ENCODE data around the gene HDAC11.

The HDAC11 gene

GRCh38 chr3:13526626-13526949 is 46.5 kb downstream of the HDAC11 start:
- DNase-seq, result no peak

DNA sequence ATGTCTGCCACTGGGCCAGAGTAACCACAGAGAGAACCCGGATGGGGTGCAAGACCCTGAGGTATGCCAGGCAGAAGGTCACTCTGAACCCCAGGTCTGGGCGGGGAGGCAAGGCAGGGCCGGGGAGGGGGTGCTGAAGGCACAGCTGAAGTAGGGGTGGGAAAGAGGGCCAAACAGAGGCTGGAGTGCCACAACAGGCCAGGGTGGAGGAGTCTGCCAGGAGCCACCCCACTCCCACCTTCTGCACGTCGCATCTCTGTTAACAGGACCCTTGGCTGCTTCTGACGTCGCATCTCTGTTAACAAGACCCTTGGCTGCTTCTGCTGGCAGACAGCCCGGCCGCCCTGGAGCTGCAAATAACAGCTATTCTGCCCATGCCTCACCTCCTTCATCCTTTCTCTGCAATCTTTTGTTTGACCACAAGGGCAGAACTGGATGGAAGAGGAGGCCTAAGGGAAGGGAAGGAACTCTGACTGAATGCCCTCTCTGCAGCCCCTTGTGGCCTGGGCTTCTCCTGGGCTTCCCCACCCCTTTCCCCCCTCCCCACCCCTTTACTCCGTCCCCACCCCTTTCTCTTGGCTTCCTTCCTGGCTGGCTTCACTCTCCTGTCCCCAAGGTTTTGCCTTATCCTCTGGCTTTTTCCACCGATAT is 48.2 kb downstream of the HDAC11 start:
- DNase-seq, result no peak

- no peak for DNase-seq
Measured at GRCh38 chr3:13529196-13530112, 49.3 kb downstream of the HDAC11 start.

DNA sequence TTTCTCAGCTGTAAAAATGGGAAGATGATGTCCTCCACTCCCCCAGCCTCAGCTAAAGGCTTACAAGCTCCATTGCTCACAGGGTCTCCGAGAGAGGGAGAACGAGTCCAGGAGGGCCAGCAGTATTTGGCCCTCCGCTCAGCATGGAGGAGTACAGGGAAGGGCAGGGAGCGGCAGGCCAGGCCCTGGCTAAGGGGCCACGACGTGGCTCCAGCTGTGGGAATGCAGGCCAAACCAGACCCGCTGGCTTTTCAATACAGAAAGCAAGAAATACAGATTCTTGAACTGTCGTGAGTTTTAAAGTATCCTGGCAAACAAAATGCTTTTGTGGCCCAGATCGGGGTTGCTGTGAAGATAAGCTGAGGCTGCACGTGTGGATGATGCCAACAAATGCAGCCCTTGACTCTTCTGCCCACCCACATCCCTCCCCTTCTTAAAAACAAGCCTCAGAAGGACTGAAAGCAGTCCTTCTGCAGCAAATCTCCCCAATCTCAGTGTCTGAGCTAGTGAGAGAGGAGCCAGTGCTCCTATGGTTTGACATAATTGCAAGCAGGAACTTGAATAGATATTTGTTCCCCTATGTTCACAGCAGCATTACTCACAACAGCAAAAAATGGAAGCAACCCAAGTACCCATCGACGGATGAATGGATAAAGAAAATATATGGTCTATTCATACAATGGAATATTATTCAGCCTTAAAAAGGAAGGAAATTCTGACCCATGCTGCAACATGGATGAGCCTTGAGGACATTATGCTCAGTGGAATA is 50.3 kb downstream of the HDAC11 start:
- DNase-seq, result no peak

DNA sequence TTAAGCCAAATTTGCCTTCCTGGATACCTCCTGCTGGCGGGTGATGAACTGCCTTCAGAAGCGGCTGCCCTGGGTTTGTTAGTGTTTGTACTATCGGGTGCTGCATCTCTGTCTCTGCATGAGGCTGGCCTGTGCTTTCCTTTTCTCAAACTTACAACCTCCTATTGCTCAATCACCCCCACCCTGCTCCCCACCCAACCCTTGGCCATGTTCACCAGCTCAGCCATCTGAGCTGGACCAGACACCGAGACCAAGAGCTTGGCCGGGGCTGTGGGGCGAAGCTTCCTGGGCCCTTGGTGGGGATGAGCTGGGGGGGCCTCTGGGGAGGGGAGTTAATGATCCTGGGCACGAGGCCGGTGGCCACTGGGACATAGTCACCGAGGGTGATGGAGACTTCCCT is 52.0 kb downstream of the HDAC11 start:
- no peak for DNase-seq

GRCh38 chr3:13532631-13533030 is 52.5 kb downstream of the HDAC11 start:
- DNase-seq, result no peak

- DNase-seq, result no peak
Measured at GRCh38 chr3:13533885-13534301, 53.8 kb downstream of the HDAC11 start.

DNA sequence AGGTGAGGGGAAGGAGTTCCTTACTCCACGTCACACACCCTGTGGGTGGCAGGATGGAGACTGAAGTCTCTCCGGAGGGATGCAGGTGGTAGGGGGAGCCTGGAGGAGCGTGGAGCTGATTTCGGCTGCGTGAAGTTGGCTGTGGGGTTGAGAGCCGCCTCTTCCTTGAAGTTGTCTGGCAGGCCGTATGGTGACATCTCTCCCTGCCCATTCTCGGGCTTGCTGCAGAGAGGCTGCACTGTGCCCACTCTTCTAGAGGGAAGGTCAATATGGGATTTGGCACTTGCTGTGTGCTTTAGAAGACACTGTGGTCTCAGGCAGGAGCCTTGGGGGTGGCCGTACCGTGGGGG is 55.4 kb downstream of the HDAC11 start:
- DNase-seq, result no peak

DNA sequence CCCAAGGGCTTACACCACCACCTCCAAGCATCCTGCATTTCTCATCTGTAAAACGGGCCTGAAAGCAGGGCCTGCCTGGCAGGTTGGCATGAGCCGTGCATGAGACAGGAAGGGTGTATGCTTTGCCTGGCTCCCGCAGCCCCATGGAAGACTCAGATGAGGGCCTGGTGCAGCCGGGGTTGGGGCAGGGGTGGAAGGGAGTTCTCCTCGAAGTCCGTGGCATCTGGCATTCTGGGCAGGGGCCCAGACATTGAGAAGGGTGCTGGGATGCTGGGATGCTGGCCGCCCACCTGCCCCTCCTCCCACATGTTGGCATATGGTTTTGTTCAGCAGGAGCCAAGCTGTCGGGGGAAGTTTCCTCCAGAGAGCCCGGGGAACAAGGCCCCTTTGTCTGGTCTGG is 55.8 kb downstream of the HDAC11 start:
- DNase-seq, result no peak

GRCh38 chr3:13536432-13536831 is 56.3 kb downstream of the HDAC11 start:
- DNase-seq, result no peak

- no peak for DNase-seq
Measured at GRCh38 chr3:13536832-13537231, 56.7 kb downstream of the HDAC11 start.

GRCh38 chr3:13537244-13537908 is 57.3 kb downstream of the HDAC11 start:
- DNase-seq, result no peak

- DNase-seq, result no peak
Measured at GRCh38 chr3:13537909-13538296, 57.8 kb downstream of the HDAC11 start.

DNA sequence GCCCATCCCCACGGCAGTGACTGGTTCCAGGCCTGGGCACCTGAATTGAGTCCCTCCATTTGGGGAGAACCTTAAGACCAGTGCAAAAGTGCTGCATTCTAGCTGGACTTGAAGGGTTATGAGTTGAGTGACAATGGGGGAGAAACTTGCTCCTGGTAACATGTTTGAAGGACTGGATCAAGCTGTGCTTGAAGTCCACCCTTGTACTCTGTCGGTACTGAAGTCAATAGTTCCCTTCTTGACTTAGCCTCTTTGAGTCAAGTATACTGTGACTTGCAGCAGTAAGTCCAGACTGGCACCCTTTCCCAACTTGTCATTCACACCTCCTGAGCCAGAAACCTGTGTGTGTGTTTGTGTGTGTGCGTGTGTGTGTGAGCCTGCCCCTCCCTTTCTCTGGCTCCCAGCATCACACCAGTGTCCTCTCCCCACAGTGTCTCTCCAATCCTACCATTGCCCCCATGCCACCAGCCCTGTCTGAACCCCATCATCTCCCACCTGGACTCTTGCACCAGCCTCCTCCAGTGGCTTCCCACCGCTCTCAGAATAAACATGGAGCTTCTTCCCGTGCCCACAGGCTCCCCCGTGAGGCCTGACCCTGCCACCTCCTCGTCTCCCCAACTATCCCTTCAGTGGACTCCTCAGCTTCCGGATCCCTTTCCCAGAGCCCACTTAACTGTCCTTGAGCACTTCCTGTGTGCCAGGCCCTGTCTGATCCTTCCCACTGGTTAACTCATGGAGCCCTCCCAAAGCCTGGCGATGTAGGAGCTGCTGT is 58.6 kb downstream of the HDAC11 start:
- no peak for DNase-seq

GRCh38 chr3:13539292-13539638 is 59.2 kb downstream of the HDAC11 start:
- no peak for DNase-seq

DNA sequence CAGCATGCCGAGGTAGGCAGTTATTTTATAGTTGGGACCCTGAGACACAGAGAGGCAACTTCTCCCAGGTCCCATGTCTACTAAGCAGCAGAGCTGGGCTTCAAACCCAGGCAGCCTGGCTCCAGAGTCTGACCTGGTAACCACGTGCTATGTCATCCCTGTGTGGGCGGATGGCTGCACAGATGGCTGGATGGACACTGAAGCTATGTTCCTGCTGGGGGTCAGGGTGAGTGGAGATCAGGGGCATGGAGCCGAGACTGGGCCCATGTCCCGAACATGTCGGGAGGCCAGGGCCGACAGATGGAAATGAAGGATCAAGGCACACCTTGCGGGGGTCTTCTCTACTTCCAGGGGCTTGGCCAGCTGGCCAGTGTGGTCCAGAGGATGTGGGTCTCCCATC is 59.6 kb downstream of the HDAC11 start:
- no peak for DNase-seq

- no peak for DNase-seq
Measured at GRCh38 chr3:13540297-13540995, 60.3 kb downstream of the HDAC11 start.

DNA sequence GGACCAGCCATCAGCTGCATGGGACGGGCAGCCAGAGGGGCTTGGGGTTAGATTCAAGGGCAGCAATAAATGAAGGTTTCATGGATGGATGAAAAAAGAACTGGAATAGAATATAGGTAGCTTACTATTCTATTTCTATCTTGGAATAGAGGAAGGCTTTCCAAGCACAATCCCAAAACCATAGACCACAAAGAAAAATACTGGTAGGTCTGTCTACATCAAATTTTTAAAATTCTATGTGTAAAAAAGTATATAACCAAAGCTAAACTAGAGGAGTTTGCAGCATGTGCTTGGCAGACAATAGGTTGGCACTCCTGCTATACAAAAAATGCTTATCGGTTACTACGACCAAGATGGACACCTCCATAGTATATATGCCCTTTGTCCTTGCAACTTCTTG is 61.6 kb downstream of the HDAC11 start:
- DNase-seq, result no peak

GRCh38 chr3:13542142-13542541 is 62.0 kb downstream of the HDAC11 start:
- DNase-seq, result no peak

GRCh38 chr3:13543253-13543652 is 63.1 kb downstream of the HDAC11 start:
- no peak for DNase-seq

- peak; percentile 51 for DNase-seq
Measured at GRCh38 chr3:13544293-13544831, 64.3 kb downstream of the HDAC11 start.
